NCI-H345 treated with DMSO at 0.1 percent for 48 hours (cell line): ENCODE data around the gene RAD54L.
A peak's percentile ranks its signal among the peaks of the same experiment; 100 is the strongest.

Experiments used
- DNase-seq: peaks from one replicate; lab custom pipeline; 2025; ENCODE audit not compliant: unreplicated experiment; lab: John Stamatoyannopoulos, UW

Gene RAD54L

GRCh38 chr1:46284597-46285564, 37.3 kb downstream of the RAD54L start:
- DNase-seq: peak; percentile 42

- DNase-seq: peak; percentile 49
Measured at GRCh38 chr1:46285730-46286477, 38.3 kb downstream of the RAD54L start.

GRCh38 chr1:46288485-46289133, 41.0 kb downstream of the RAD54L start:
- DNase-seq: no peak

GRCh38 chr1:46289134-46289494, 41.6 kb downstream of the RAD54L start:
- no peak for DNase-seq

GRCh38 chr1:46289976-46290375, 42.4 kb downstream of the RAD54L start:
- no peak for DNase-seq

GRCh38 chr1:46295306-46295705, 47.7 kb downstream of the RAD54L start:
- no peak for DNase-seq

- DNase-seq: no peak
Measured at GRCh38 chr1:46298387-46298786, 50.8 kb downstream of the RAD54L start.

GRCh38 chr1:46300673-46301405, 53.3 kb downstream of the RAD54L start:
- no peak for DNase-seq

GRCh38 chr1:46301406-46301807, 53.8 kb downstream of the RAD54L start:
- no peak for DNase-seq

- DNase-seq: no peak
Measured at GRCh38 chr1:46301808-46302640, 54.5 kb downstream of the RAD54L start.

GRCh38 chr1:46302641-46303037, 55.1 kb downstream of the RAD54L start:
- no peak for DNase-seq

- DNase-seq: peak; percentile 98
Measured at GRCh38 chr1:46303038-46303871, 55.7 kb downstream of the RAD54L start, which contains the start of the genes LRRC41 and UQCRH. Gene LRRC41 (minus strand): TSS chr1:46303616. CDS start chr1:46303322, 294 bp downstream. Gene UQCRH (plus strand): TSS chr1:46303698. CDS start chr1:46303767, 69 bp downstream.

GRCh38 chr1:46303872-46304326, 56.3 kb downstream of the RAD54L start:
- no peak for DNase-seq

GRCh38 chr1:46306159-46306530, 58.6 kb downstream of the RAD54L start:
- no peak for DNase-seq

- no peak for DNase-seq
Measured at GRCh38 chr1:46309401-46310159, 62.0 kb downstream of the RAD54L start.

- no peak for DNase-seq
Measured at GRCh38 chr1:46310321-46310720, 62.8 kb downstream of the RAD54L start.

- no peak for DNase-seq
Measured at GRCh38 chr1:46315669-46316403, 68.3 kb downstream of the RAD54L start.
